Renal cortex interstitium (tissue), 11 donors: ENCODE measurements around the gene GRAMD2A. TPM values are rescaled to one million over a fixed set of nuclear protein-coding genes. Genes with fewer than 3 reads are reported as not detected.
A peak's percentile ranks its signal among the peaks of the same experiment; 100 is the strongest.

ENCODE experiments used
- DNase-seq, 11 donors: peaks; one replicate each; pipeline ENCODE4 v3.0.0-alpha.2; 2013; ENCODE audit warnings: low read depth in 9 of 11, low spot score in 4 of 11; ENCODE audit errors: extremely low read depth in 1 of 11
- polyA plus RNA-seq, 3 donors: library from polyadenylated mRNA; unstranded; fragments of 120-200 nt; gene quantifications; one replicate each; pipeline ENCODE4 v1.2.1, GENCODE V29; 2013; ENCODE audit not compliant: insufficient read length in 3 of 3

The GRAMD2A gene
- polyA plus RNA-seq, 3 donors: 7.0 to 15.4 (median 8.7) TPM

- no peak for DNase-seq
Observed at GRCh38 chr15:72196409-72197040, 1.1 kb downstream of the GRAMD2A start.

GRCh38 chr15:72195101-72195511, 2.5 kb downstream of the GRAMD2A start:
- no peak for DNase-seq

DNA sequence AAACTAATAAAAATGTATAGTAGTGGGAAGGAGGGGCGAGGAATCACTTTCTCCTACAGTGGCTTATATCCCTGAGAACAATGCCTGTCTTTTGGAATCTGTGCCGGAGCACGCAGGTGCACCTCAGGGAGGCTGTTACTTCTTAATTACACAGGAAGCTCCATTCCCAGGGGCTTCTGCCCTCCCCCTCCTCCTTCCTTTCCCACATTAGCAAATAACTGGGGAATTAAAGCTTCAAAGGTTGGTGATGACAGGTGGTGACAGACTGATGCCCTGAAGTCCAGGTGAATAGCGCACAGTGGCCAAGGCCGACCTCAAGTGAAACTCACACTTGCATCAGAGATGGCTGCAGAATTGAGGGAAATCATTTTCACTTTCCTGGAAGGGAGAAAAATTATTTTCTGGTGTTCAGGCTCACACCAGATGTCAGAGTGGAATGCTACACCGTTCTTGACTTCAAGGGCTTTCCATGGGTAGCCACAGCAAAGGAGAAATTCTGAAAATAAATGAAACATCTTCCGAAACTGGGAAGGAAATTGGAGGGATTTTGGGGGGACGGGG, 3.7 kb downstream of the GRAMD2A start:
- no peak for DNase-seq

GRCh38 chr15:72192416-72192815, 5.2 kb downstream of the GRAMD2A start:
- no peak for DNase-seq

DNA sequence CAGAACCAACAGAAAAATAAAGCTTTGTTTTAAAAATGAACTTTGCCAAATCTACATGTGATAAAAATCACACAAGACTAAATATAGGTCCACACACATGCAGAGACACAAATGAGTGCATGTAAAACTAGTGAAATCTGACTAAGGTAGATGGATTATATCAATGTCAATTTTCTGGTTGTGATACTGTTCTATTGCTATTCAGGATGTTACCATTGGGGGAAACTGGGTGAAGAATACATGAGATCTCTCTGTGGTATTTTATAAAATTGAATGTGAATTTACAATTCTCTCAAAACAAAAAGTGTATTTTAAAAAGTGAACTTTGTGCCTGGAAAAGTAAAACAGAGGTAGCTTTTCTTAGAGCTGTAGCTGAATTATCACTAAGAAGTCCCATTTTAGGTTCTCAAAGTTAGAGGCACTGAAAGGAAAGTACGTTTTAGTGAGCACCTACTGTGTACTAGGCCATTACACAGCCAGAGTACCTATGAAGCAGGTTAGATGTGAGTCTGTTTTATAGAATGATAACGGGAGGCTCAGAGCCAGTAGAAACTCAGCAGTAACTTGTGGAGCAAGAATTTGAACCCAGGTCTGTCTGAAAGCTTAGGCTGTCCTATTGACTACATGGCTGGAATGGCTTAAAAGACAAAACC, 8.2 kb downstream of the GRAMD2A start:
- no peak for DNase-seq

DNA sequence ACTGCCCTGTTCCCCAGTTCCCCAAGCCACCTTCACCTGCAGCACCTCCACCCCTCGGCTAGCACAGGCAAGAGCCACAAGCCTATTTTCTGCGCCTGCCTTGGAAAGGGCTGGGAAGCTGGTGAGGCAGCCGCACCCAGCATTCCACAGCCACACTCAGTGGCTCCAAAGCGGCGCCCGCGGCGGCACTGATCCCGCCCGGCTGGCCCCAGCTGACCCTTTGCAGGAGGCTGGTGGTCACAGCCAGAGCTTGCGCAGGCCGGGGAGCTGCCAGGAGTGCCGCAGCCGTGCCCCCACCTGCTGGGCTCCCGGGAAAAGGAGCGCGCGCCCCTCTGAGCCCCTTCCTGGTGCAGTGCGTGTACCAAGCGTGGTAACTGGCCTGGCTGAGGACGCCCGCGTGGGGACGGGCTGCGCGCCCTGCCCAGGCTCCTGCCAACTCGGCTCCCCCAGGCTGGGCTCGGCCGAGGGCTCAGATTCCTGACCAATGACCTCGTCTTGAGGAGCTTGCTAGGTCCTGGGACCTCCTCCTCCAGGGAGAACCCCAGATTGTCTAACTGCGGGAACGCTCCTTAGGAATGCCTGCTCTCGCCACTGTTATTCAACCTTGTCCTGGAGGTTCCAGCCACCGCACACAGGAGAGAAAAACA, 13.3 kb downstream of the GRAMD2A start:
- DNase-seq: peak in 2 of 11 donors; percentile 24 to 49

DNA sequence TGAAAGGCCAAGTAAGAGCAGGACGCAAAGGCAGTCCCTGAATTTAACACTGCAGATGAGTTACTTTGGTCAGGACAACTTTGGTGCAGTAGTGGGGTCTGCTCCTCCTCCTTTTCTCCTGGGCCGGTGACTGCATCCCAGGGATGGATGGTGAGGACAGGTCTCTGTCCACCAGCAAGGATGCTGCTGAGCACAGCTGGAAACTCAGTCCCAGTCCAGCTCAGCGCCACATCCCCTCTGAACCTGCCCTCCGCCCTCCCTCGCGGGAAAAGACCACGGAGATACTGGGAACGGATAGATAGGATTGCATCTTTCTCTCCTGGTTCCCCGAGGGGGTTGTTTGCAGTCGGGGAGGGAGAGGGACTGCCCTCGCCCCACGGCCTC, 13.8 kb downstream of the GRAMD2A start:
- DNase-seq: no peak

DNA sequence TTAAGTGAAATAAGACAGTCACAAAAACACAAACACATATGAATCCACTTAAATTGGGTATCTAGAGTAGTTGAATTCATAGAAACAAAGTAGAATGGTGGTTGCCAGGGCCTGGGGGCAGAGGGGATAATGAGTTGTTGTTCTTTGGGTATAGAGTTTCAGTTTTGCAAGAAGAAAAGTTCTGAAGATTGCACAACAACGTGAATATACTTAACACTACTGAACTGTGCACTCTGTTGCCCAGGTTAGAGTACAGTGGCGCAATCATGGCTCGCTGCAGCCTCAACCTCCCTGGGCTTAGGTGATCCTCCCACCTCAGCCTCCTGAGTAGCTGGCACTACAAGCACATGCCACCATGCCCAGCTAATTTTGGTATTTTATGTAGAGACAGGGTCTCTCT, 14.9 kb downstream of the GRAMD2A start:
- DNase-seq: no peak

- no peak for DNase-seq
Observed at GRCh38 chr15:72182244-72182643, 15.3 kb downstream of the GRAMD2A start.

DNA sequence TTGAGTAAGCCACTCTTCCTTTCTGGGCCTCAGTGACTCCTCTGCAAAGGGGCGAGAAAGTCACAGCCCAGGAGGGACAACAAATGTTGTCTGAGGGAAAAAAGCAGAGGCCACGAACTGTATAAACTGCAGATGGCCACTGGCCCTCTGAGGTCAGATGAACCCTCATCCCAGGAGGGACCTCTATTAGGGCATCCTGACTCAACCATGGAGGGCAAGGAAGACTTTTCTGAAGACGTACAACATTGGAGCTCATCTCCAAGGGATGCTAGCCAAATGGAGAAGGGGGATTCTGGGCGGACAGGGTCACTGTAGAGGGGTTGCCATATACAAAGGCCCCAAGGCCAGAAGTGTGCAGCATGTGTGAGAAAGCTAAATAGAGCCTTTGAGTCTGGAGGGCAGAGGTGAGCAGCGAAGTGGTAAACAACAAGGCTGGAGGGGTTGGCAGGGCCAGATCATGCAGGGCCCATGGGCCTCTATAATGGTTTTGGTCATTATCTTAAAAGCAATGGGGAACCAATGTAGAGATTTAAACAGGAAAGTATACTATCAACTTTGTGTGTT, 16.7 kb downstream of the GRAMD2A start:
- no peak for DNase-seq

- peak in 1 of 11 donors; percentile 38 for DNase-seq
Observed at GRCh38 chr15:72179950-72180581, 17.5 kb downstream of the GRAMD2A start.

DNA sequence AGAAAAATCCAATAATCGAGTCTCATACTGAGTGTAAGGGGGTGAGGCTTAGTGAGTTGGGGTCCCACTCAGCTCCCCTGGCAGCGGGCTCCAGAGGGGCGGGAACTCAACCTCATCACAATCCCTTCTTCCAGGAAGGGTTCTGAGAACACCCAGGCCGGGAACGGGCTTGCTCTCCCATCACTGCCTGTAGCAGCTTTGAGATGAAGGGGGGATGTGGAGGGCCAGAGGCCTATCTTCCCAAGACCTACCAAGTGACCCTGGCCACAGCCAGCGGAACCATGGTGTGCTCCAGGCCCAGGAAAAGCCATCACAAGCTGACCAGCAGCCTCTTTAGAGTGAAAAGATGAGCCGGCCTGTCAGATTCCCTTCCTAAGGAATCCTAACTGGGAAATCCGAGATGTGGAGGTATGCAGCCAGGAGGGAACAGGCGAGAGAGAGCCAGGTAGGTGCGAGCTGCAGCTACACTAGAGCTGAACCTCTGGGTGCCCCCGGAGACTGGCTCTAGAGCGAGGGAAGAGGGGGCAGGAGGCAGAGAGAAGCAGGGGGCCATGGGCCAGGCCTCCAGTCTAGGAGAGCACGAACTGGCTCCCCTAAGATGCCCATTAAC, 18.5 kb downstream of the GRAMD2A start:
- no peak for DNase-seq

- no peak for DNase-seq
Observed at GRCh38 chr15:72176743-72177142, 20.8 kb downstream of the GRAMD2A start.

DNA sequence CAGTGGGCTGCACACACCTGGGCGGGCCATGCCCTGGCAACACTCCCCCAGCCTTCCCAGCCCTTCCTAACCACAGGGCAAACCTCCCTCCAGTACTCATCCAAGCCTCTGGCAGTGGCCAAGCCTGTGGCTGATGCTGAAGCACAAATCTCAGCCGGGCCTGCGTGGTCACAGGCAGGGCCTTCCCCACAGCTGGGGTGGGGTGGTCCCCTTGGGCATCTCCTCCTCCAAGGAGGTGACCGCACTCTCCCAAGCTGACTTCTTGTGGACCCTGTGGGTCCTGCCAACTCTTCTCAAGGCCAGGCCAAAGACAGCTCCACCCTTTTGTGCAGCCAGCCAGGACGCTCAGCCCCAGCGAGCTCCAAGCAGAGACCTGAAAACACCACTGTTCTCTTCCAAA, 21.4 kb downstream of the GRAMD2A start:
- no peak for DNase-seq

GRCh38 chr15:72175186-72176044, 22.2 kb downstream of the GRAMD2A start:
- DNase-seq: no peak

DNA sequence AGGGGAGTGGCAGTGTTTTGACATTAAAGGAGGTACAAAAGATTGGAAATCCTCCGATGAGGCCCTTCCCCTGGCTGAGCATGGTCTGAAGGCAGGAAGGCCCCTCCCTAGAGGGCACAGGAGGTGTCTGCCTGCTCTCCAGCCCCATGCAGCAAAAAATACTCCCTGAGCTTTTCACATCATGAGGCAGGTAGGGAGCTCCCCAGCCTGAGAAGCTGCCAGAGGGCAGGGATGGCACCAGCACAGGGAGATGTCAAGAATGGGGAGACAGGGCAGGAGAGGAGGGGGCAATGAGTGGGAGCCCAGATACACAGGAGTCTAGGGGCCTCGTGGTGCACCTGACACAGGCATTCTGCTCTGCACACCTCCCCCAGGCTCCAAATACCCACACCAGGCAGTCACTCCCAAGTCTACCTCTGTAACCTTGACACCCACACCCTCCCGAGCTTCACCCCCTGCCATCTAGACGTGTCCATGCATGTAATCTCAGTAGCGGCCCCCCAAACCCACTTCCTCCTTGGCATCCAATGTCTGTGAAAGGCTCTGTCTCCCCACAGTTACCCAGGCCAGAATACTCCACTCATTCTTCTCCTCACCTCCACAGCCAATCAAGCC, 22.9 kb downstream of the GRAMD2A start:
- DNase-seq: no peak

- no peak for DNase-seq
Observed at GRCh38 chr15:72173864-72174550, 23.6 kb downstream of the GRAMD2A start.
